Ovary (tissue), 3 donors: ENCODE data around the gene CRACDL.

Source experiments
- CTCF ChIP-seq, 3 donors: fragments of 450-650 bp in 2 of 3; fragments of 200-600 bp in 1 of 3; IDR thresholded peaks; one replicate each; pipeline versions ENCODE4 v1.5.1 to v1.8.0; 2016 to 2022; ENCODE audit warnings: antibody characterized with exemption in 3 of 3, mild to moderate bottlenecking in 1 of 3
- POLR2A ChIP-seq: fragments of 450-650 bp; IDR thresholded peaks from one replicate; pipeline ENCODE4 v1.6.1; 2017; ENCODE audit warnings: antibody characterized with exemption, mild to moderate bottlenecking, moderate library complexity
- donor health status: DM: no; HTN: no; CAD: no.

DNA sequence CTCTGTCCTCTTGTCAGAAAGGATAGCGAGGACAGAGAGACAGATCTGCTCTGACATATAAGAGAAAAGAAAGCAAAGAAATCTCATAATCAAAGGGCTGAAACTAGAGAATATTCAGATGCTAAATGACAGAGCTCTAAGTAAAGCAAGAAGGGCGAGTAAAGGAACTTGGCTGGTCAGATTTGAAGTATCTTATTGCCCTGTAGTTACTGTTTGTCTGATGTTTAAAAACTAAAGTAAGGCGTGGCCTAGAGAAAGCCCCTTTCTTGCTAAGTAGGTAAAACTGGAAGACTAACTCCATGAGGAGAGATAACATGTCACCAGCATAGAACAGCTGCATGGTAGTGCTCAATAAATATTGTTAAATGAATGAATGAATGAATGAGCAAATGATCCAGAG, 70.0 kb downstream of the CRACDL start:
- TF ChIP-seq CTCF (IDR thresholded peaks at IDR 0.05) = no peak
- no peak for TF ChIP-seq POLR2A
